MM.1S (cell line): ENCODE results near the gene NFYC.

Source experiments
- EZH2 ChIP-seq: fragments of 300-600 bp; sonication (generic); optimal IDR thresholded peaks from 2 replicates; pipeline ENCODE3; 2017; ENCODE audit warnings: low read depth, mild to moderate bottlenecking, antibody characterized with exemption, low read length, mixed read lengths
- EZH2phosphoT487 ChIP-seq: fragments of 300-600 bp; sonication (generic); IDR thresholded peaks from 2 replicates; pipeline ENCODE4 v1.6.1; 2018; ENCODE audit warnings: antibody characterized with exemption, low read length
- TF ChIP-seq, protein P1 (sequence below): fragments of 300-600 bp; sonication (generic); IDR thresholded peaks from 2 replicates; pipeline ENCODE4 v1.5.1; 2016; ENCODE audit warnings: antibody characterized with exemption, low read length, mixed read lengths

DNA sequence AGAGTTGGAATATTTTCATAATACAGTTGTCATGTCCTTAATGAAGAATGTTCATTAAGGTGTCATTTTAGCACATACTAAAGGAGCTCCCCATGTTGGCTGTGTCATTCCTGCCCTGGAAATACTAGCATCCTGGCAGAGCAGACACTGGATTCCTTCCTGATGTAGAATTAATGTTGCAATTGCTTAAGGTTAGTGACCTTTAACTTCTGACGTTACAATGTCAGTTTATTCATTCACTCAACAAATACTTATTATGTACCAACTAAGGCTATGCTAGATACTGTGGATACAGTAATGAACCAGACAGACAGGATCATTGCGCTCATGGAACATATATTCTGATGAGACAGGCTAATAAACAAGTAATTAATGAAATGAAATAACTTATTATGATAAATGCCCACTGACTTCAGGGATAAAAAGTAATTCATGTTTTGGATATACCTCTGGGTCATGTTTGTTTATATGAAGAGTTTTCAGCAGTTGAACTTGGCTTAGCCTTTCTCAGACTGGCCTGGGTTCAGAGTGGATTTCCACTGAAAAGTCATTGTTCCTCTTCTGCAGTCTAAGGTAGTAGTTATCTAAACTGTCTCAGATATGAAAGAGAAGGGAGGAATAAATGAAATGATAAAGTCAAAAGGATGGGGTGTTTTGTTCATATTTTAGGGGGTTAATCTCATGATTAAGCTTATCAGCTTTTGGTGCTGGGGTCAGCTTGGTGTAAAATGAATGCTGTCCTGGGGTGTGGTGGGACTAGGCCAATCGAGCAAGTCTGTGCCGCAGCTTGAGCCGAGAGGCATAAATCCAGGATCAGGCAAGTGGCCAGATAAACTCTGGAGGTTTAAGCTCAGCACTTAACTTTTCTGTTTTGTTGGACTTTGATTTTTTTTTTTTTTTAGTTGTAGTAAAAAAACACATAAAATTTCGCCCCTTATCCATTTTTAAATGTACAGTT is 48.8 kb downstream of the NFYC start:
- TF ChIP-seq, protein P1, sequence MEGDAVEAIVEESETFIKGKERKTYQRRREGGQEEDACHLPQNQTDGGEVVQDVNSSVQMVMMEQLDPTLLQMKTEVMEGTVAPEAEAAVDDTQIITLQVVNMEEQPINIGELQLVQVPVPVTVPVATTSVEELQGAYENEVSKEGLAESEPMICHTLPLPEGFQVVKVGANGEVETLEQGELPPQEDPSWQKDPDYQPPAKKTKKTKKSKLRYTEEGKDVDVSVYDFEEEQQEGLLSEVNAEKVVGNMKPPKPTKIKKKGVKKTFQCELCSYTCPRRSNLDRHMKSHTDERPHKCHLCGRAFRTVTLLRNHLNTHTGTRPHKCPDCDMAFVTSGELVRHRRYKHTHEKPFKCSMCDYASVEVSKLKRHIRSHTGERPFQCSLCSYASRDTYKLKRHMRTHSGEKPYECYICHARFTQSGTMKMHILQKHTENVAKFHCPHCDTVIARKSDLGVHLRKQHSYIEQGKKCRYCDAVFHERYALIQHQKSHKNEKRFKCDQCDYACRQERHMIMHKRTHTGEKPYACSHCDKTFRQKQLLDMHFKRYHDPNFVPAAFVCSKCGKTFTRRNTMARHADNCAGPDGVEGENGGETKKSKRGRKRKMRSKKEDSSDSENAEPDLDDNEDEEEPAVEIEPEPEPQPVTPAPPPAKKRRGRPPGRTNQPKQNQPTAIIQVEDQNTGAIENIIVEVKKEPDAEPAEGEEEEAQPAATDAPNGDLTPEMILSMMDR = no peak
- TF ChIP-seq EZH2 = no peak
- no peak for TF ChIP-seq EZH2phosphoT487
